Neural progenitor cell (in vitro differentiated cells): ENCODE results near the gene CNTN2. TPM values are rescaled to one million over a fixed set of nuclear protein-coding genes. Genes with fewer than 3 reads are reported as not detected.

Experiments used
- DNase-seq: peaks from one replicate; pipeline ENCODE4 v3.0.0-alpha.2; 2016; ENCODE audit warnings: low spot score
- H2AFZ ChIP-seq: fragments of 200-600 bp; sonication (generic); replicated peaks from 2 replicates; pipeline ENCODE4 v1.6.1; 2016; ENCODE audit warnings: antibody characterized with exemption
- H3F3A ChIP-seq: fragments of 200-600 bp; sonication (generic); 2 replicates; pipeline ENCODE4 v1.6.1; 2016; ENCODE audit warnings: antibody characterized with exemption, low read depth
- H3K27ac ChIP-seq: fragments of 200-600 bp; sonication (generic); 2 replicates; pipeline ENCODE4 v1.5.1; 2016; ENCODE audit warnings: mild to moderate bottlenecking
- H3K27me3 ChIP-seq: fragments of 200-600 bp; sonication (generic); 2 replicates; pipeline ENCODE4 v1.6.1; 2016; ENCODE audit warnings: mild to moderate bottlenecking, moderate library complexity
- H3K36me3 ChIP-seq: fragments of 200-600 bp; sonication (generic); 2 replicates; pipeline ENCODE4 v1.5.1; 2016
- H3K4me1 ChIP-seq: fragments of 200-600 bp; sonication (generic); 2 replicates; pipeline ENCODE4 v1.6.1; 2016; ENCODE audit warnings: mixed run types
- H3K4me2 ChIP-seq: fragments of 200-600 bp; sonication (generic); 2 replicates; pipeline ENCODE4 v1.6.1; 2016
- H3K4me3 ChIP-seq: fragments of 200-600 bp; sonication (generic); 2 replicates; pipeline ENCODE4 v1.5.1; 2016
- H3K79me2 ChIP-seq: fragments of 200-600 bp; sonication (generic); 2 replicates; pipeline ENCODE4 v1.6.1; 2016; ENCODE audit warnings: low read depth
- H3K9ac ChIP-seq: fragments of 200-600 bp; sonication (generic); 2 replicates; pipeline ENCODE4 v1.6.1; 2016
- H3K9me3 ChIP-seq: fragments of 200-600 bp; sonication (generic); 2 replicates; pipeline ENCODE4 v1.5.1; 2016; ENCODE audit warnings: low read depth
- H4K20me1 ChIP-seq: fragments of 200-600 bp; sonication (generic); 2 replicates; pipeline ENCODE4 v1.6.1; 2016; ENCODE audit warnings: low read depth
- H3K27ac Mint-ChIP-seq: 3 replicates; pipeline ENCODE4 v1.8.0; 2021; ENCODE audit warnings: mixed read lengths
- H3K27me3 Mint-ChIP-seq: 2 replicates; pipeline ENCODE4 v1.8.0; 2022; ENCODE audit warnings: low read depth, mild to moderate bottlenecking, inconsistent platforms, moderate library complexity, mixed read lengths; ENCODE audit not compliant: insufficient read depth
- H3K36me3 Mint-ChIP-seq: 3 replicates; pipeline ENCODE4 v1.8.0; 2021; ENCODE audit warnings: mixed read lengths
- H3K4me1 Mint-ChIP-seq: 3 replicates; pipeline ENCODE4 v1.8.0; 2021; ENCODE audit warnings: mixed read lengths
- H3K4me3 Mint-ChIP-seq: 3 replicates; pipeline ENCODE4 v1.8.0; 2021; ENCODE audit warnings: mild to moderate bottlenecking, moderate library complexity, mixed read lengths
- H3K9me3 Mint-ChIP-seq: 3 replicates; pipeline ENCODE4 v1.8.0; 2020; ENCODE audit warnings: mixed read lengths
- EZH2 ChIP-seq: fragments of 200-600 bp; sonication (generic); IDR thresholded peaks from 2 replicates; pipeline ENCODE4 v1.6.1; 2017; ENCODE audit warnings: antibody characterized with exemption, mild to moderate bottlenecking, moderate library complexity
- EZH2phosphoT487 ChIP-seq: fragments of 200-600 bp; sonication (generic); IDR thresholded peaks from 2 replicates; pipeline ENCODE4 v1.6.1; 2017; ENCODE audit warnings: antibody characterized with exemption
- total RNA-seq: library from RNA; depleted of rRNA; stranded (reverse); fragments of >200 nt; gene quantifications from 2 replicates; pipeline ENCODE4 v1.2.3, GENCODE V29; 2015; ENCODE audit warnings: low replicate concordance
- TF ChIP-seq, protein P1 (sequence below): fragments of 200-600 bp; sonication (generic); IDR thresholded peaks from 2 replicates; pipeline ENCODE4 v1.5.1; 2017; ENCODE audit warnings: antibody characterized with exemption, mild to moderate bottlenecking

The CNTN2 gene
- total RNA-seq, 1 donor from 2014 or later, result 8.4 TPM

DNA sequence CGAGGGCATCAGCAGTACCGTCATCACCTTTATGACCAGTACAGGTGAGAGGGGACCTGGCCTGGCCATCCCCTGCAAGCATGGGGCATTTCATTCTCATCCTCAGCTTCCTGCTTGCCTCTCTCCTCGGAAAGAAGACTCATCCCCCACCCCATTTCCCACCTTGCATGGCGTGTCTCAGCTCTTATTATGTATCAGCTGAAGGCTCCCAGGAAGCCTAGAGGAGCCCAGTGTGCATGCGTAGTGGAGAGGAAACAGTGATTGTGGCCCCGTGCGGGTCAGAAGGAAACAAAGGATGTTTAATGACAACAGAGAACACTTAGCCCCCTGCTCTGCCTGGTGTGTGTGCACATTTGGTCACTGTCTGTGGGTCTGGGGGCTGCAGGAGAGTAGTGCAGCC is 40.3 kb upstream of the CNTN2 start:
- Histone ChIP-seq H3K4me3 (peak overlapping the region; percentile 1), H3K9me3 (no peaks in the 10 kb centered on the region), H3K27me3 (peaks cover 71% of the 10 kb centered on the region), H4K20me1 (peaks cover 12% of the 10 kb centered on the region), H3K9ac (no peak overlapping the region), H3F3A (peaks cover 21% of the 10 kb centered on the region), H3K27ac (no peak overlapping the region), H2AFZ (no peak overlapping the region), H3K4me1 (peaks cover 33% of the 10 kb centered on the region), H3K79me2 (no peaks in the 10 kb centered on the region), H3K36me3 (no peaks in the 10 kb centered on the region), H3K4me2 (peak overlapping the region; percentile 67)
- peaks cover 1% of the 10 kb centered on the region for H3K36me3 Mint-ChIP-seq
- H3K27ac Mint-ChIP-seq, result no peak overlapping the region
- peaks cover 2% of the 10 kb centered on the region for H3K9me3 Mint-ChIP-seq
- peaks cover 15% of the 10 kb centered on the region for H3K27me3 Mint-ChIP-seq
- TF ChIP-seq, protein P1, sequence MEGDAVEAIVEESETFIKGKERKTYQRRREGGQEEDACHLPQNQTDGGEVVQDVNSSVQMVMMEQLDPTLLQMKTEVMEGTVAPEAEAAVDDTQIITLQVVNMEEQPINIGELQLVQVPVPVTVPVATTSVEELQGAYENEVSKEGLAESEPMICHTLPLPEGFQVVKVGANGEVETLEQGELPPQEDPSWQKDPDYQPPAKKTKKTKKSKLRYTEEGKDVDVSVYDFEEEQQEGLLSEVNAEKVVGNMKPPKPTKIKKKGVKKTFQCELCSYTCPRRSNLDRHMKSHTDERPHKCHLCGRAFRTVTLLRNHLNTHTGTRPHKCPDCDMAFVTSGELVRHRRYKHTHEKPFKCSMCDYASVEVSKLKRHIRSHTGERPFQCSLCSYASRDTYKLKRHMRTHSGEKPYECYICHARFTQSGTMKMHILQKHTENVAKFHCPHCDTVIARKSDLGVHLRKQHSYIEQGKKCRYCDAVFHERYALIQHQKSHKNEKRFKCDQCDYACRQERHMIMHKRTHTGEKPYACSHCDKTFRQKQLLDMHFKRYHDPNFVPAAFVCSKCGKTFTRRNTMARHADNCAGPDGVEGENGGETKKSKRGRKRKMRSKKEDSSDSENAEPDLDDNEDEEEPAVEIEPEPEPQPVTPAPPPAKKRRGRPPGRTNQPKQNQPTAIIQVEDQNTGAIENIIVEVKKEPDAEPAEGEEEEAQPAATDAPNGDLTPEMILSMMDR, result no peak
- TF ChIP-seq EZH2phosphoT487, result no peak
- no peak for TF ChIP-seq EZH2
- H3K4me3 Mint-ChIP-seq, result no peak overlapping the region
- DNase-seq, result no peak
- H3K4me1 Mint-ChIP-seq, result peaks cover 33% of the 10 kb centered on the region

DNA sequence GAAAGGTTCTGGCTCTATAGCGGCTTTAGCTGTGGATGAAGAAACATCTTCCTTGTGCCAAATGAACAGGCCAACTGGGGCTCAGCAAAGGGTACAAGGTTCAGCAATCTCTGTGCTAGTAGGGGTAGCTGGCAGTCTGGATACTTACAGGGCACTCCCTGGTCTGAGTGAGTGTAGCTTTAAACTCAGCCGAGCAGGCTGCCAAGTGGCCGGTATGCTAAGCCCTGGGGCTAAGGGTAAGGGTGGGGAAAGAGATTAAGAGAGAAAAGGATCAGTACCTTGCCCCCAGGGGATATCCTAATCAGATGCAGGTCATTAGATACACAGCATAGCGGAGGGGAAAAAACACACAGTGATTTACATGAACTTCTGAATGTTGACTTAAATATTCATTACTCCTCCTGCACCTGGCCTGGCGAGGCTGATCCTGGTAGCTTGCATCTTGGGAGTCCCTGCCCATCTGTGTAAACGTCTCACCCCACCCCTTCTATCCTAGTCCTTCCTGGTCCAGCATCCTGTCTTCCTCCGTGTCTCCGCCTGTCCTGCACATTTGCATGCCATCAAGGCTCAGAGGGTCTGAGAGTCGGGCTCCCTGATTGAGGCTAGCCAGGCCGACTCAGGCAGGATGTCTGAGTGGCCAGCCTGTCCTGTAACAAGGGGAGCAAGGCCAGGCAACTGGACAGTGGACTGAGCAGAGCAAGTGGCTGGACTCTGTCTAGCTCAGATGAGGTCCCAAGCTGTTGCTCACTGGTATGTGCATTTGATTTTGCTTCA is 39.5 kb upstream of the CNTN2 start:
- H3K4me3 Mint-ChIP-seq, result no peak overlapping the region
- no peak overlapping the region for H3K27ac ChIP-seq
- H3K4me3 ChIP-seq, result peak overlapping the region; percentile 1
- H3K79me2 ChIP-seq, result no peaks in the 10 kb centered on the region
- H3K4me1 ChIP-seq, result peaks cover 26% of the 10 kb centered on the region
- peaks cover 21% of the 10 kb centered on the region for H3F3A ChIP-seq
- H4K20me1 ChIP-seq, result peaks cover 12% of the 10 kb centered on the region
- no peaks in the 10 kb centered on the region for H3K36me3 ChIP-seq
- peaks cover 1% of the 10 kb centered on the region for H3K36me3 Mint-ChIP-seq
- no peak overlapping the region for H3K9ac ChIP-seq
- DNase-seq, result peak; percentile 75
- peak; percentile 97 for TF ChIP-seq EZH2phosphoT487
- TF ChIP-seq, protein P1, result no peak
- peaks cover 2% of the 10 kb centered on the region for H3K9me3 Mint-ChIP-seq
- peaks cover 15% of the 10 kb centered on the region for H3K27me3 Mint-ChIP-seq
- no peak overlapping the region for H2AFZ ChIP-seq
- peak overlapping the region; percentile 74 for H3K27ac Mint-ChIP-seq
- H3K4me2 ChIP-seq, result peak overlapping the region; percentile 67
- H3K4me1 Mint-ChIP-seq, result peaks cover 33% of the 10 kb centered on the region
- no peaks in the 10 kb centered on the region for H3K9me3 ChIP-seq
- peaks cover 71% of the 10 kb centered on the region for H3K27me3 ChIP-seq

DNA sequence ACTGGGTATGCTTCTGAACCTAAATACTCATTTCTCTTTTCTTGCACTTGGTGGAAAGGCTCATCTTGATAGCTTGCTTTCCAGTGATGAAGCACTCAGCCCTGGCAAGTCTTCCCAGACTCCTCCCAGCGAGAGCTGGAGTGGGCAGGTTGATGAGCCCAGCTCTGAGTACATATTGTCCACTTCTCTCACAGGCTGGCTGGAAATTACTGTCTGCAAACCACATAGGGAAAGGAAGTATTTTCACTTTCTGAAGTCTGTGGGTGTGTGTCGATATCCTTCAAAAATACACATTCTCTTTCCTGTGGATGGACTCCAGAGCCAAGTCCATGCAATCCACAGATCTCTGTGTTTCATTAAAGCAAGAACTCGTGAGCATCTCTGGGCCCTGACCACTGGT is 38.7 kb upstream of the CNTN2 start:
- peaks cover 19% of the 10 kb centered on the region for H3F3A ChIP-seq
- Mint-ChIP-seq H3K36me3 (no peaks in the 10 kb centered on the region), H3K9me3 (peaks cover 2% of the 10 kb centered on the region), H3K27ac (no peak overlapping the region), H3K4me3 (no peak overlapping the region), H3K27me3 (peaks cover 15% of the 10 kb centered on the region), H3K4me1 (peaks cover 31% of the 10 kb centered on the region)
- H3K9ac ChIP-seq, result no peak overlapping the region
- H2AFZ ChIP-seq, result no peak overlapping the region
- peaks cover 20% of the 10 kb centered on the region for H3K4me1 ChIP-seq
- H3K4me3 ChIP-seq, result no peak overlapping the region
- no peaks in the 10 kb centered on the region for H3K9me3 ChIP-seq
- no peak overlapping the region for H3K27ac ChIP-seq
- H3K36me3 ChIP-seq, result no peaks in the 10 kb centered on the region
- H3K79me2 ChIP-seq, result no peaks in the 10 kb centered on the region
- peaks cover 71% of the 10 kb centered on the region for H3K27me3 ChIP-seq
- TF ChIP-seq, protein P1, result no peak
- TF ChIP-seq EZH2phosphoT487, result no peak
- TF ChIP-seq EZH2, result no peak
- DNase-seq, result no peak
- peaks cover 12% of the 10 kb centered on the region for H4K20me1 ChIP-seq
- H3K4me2 ChIP-seq, result no peak overlapping the region
